NCI-H748 treated with DMSO at 0.1 percent for 48 hours (cell line): ENCODE data around the gene BARD1.
A peak's percentile ranks its signal among the peaks of the same experiment; 100 is the strongest.
"Not testable (repeated sequence)": the region's sequence is repeated elsewhere in the genome, so short reads cannot be mapped to it uniquely, and the experiment has no call there.

Experiments
- DNase-seq: peaks from one replicate; lab custom pipeline; 2025; lab: John Stamatoyannopoulos, UW

Gene BARD1

GRCh38 chr2:214808981-214809750 lies at the start of gene BARD1:
BARD1 (minus strand) TSS chr2:214809683; CDS start chr2:214809569, 114 bp downstream.
- no peak for DNase-seq

DNA sequence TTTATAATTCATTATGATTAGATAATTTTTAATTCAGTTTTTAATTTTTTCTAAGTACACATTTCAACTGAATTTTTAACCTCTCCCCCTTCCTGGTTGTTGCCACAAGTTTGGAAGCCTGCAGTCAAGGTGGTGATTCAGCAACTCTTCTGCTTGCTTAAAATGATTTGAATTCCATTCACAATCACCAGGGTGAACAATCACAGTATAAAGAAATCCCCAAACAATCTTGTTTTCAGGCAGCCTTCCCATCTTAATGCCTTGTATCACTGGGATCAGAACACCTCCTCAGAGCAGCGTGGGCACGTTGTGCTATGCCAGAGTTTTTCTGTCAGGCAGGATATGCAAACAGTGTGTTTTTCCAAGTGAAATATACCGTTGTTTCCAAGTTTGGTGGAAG lies 46.7 kb upstream of the BARD1 start:
- no peak for DNase-seq

DNA sequence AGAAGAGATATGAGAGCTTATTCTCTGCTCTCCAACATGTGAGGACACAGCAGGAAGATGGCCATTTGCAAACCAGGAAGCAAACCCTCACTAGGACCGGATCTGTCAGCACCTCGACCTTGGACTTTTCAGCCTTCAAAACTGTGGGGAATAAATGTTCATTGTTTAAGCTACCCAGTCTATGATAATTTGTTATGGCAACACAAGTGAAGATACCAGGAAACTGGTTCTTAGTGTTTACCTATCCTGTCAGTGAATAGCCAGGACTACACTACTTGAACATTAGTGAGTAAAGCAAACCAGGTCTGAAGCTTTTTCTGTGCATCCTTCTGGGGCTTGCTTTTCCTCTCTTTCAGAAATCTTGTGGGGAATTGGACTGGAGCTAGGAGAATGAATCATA lies 44.4 kb upstream of the BARD1 start:
- DNase-seq = no peak

DNA sequence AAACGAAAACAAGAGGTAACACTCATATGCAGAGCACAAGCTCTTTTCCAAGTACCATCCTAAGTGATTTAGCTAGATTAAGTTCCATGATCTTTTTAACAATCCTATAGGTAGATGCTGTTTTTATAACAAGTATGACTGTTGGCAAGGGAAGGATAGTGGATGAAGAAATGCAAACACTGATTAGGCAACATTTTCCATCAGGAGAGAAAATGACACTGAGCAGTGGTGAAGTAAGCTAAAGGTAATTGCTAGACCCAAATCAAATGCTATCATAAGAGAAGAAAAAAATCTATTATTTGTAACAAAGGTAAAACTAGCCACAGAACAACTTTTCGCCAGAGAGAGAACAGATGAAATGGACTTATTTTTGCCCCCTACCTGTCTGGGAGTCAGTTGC lies 34.3 kb upstream of the BARD1 start:
- DNase-seq = no peak

DNA sequence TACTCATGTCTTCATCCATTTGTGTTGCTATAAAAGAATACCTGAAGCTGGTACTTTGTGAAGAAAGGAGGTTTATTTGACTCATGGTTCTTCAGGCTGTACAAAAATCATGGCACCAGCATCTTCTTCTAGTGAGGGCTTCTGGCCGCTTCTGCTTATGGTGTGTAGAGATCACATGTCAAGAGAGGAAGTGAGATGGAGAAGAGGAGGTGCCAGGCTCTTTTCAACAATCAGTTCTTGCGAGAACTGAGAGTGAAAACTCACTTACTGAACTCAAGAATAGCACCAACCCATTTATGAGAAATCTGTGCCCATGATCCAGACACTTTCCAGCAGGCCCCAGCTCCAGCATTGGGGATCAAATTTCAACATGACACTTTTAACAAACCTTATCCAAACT lies 30.0 kb upstream of the BARD1 start:
- DNase-seq = no peak

- DNase-seq = no peak
These were observed 28.0 kb upstream of the BARD1 start for GRCh38 chr2:214837466-214837865.

- DNase-seq = no peak
These were observed 27.1 kb upstream of the BARD1 start for GRCh38 chr2:214836568-214836967.

- peak; percentile 13 for DNase-seq
These were observed 21.4 kb upstream of the BARD1 start for GRCh38 chr2:214830794-214831346.

GRCh38 chr2:214816008-214816533 lies 6.6 kb upstream of the BARD1 start:
- no peak for DNase-seq

GRCh38 chr2:214810671-214811070 lies 1.2 kb upstream of the BARD1 start:
- no peak for DNase-seq

DNA sequence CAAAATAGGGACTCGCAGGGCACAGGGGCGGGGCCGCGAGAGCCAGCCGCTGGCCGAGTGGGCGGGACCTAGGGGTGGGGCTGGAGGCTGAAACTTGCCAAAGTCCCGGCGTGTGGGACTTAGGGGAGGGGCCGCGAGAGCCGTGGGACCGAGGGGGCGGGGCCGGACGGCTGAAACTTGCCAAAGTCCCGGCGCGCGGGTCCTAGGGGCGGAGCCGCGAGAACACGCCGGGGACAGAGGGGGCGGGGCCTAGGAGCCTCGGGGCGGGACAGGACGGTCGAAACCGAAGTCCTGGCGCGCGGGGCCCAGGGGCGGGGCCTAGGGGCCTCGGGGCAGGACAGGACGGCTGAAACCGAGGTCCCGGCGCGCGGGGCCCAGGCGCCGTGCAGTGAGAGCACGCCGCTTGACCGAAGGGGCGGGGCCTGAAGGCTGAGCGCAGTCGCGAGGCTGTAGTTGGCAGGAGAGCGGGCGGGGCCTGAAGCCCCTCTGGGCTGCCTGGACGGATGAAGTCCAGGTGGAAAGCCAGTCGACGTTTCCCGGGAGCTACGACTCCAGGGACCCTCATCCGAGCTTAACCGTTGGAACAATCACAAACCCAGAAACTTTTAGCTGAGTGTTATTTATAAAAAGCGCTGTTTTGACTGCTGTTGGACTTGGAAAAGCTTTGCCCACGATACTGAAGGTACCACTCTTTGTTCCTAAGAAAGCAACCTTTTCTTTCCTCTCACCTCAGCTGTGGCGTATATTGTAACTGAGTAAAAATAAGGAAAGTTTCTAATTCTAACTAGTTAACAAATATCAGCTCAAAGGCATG lies 475 bp upstream of the BARD1 start:
- DNase-seq = peak; percentile 96

GRCh38 chr2:214807653-214808052 lies 1.8 kb downstream of the BARD1 start:
- no peak for DNase-seq

- no peak for DNase-seq
These were observed 7.6 kb downstream of the BARD1 start for GRCh38 chr2:214801768-214802397.

DNA sequence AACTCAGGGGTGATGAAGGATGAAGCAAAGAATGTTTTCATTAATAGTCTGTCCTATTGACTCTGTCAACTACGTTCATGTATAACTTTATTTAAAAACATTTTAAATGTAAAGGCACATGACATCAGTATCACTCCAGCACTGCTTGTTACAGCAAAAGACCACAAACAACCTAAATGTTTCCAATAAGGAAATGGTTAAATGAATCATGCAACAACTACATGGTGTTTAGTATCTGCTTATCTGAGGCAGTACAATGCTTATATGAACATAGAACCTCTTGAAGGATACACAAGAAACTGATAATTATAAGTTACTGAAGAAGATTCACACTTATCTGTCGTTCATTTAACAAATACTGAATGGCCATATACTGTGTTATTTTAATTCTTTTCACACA lies 8.4 kb downstream of the BARD1 start:
- no peak for DNase-seq

DNA sequence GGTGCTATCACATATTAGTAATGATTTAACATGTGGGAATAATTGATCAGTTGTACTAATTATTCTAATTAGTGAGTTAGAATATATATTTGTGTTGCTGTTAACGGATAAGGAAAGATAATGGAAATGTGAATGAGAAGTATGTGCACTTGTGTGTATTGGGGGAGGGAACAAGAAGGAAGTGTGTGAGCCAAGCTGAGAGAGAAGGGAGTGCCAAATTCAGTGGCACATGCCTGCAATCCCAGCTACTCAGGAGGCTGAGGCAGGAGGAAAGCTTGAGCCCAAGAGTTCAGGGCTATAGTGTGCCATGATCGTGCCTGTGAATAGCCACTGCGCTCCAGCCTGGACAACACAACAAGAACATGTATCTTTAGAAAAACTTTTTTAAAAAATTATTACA lies 9.3 kb downstream of the BARD1 start:
- DNase-seq = no peak

DNA sequence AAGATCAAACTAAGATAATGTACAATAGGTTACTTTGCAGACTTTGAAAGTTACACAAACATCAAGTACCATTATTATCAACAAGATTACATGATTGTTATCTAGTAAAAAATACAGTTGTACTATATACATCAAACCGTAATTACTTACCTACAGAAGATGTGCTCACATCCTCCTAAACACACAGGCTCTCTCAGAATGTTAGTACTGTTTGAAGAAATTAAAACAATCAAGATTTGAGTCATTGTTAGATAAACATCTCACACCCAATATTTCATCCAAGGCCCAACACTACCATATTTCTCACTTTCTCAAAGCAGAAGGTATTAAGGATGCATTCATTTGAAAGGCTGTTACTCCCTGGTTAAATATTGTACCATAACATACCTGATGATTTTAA lies 12.6 kb downstream of the BARD1 start:
- DNase-seq = no peak

GRCh38 chr2:214783181-214783580 lies 26.3 kb downstream of the BARD1 start:
- not testable (repeated sequence) for DNase-seq

GRCh38 chr2:214782671-214783070 lies 26.8 kb downstream of the BARD1 start:
- no peak for DNase-seq

GRCh38 chr2:214781226-214781625 lies 28.3 kb downstream of the BARD1 start:
- DNase-seq = no peak

GRCh38 chr2:214775971-214776370 lies 33.5 kb downstream of the BARD1 start:
- DNase-seq = no peak

DNA sequence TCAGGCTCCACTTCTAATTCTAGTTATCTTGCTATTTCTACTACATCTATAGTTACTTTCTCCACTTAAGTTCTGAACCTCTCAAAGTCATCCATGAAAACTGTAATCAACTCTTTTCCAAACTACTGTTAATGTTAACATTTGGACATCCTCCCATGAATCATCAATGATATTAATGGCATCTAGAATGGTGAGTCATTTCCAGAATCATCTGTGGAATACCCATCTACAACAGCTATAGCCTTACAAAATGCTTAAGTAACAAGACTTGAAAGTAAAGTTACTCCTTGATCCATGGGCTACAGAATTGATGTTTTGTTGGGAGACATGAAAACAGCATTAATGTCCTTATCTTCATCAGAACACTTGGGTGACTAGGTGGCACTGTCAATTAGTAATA lies 35.4 kb downstream of the BARD1 start:
- DNase-seq = no peak

DNA sequence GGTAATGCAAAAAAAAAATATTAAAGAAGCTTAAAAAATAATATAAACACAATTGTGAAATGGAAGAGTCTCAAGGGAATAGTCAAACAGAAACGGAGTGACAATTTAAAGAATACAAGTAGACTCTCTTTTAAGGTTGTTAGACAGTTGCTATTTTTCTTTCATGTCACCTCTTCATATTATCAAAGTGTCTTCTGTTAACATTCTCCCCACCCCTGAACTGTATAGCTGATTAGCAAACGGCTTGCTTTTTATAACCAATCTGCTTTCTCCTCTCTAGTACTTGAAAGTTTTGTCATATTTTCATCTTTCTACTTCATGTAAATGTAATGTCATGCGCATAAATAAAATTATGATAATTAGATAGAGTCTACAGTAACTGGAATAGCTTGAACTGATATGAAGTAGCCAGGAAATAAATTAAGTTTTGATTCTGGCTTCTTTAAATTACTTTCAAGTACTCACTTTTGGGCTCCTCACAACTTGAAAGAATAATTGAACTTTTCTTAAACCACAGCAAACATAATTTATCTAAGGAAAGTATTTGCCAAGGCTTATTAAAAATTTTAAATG lies 37.0 kb downstream of the BARD1 start:
- DNase-seq = no peak
